Esophagus squamous epithelium (tissue), 5 donors: ENCODE data around the gene ELAVL2. TPM values are rescaled to one million over a fixed set of nuclear protein-coding genes. Genes with fewer than 3 reads are reported as not detected.

ENCODE experiments used
- DNase-seq: peaks from one replicate; lab custom pipeline; 2025; lab: John Stamatoyannopoulos, UW
- H3K27ac ChIP-seq, 4 donors: fragments of 200-600 bp; sonication (generic); one replicate each; pipeline ENCODE4 v1.5.1; 2016 to 2019; ENCODE audit warnings: mild to moderate bottlenecking in 1 of 4
- H3K27me3 ChIP-seq, 4 donors: fragments of 200-600 bp; sonication (generic); 1 replicate in 3 of 4; 2 replicates in 1 of 4; pipeline versions ENCODE4 v1.5.1 to v1.6.0; 2017 to 2021; ENCODE audit warnings: antibody characterized with exemption in 1 of 4
- H3K36me3 ChIP-seq, 3 donors: fragments of 200-600 bp; sonication (generic); one replicate each; pipeline ENCODE4 v1.5.1; 2016 to 2019
- H3K4me1 ChIP-seq, 3 donors: fragments of 200-600 bp; sonication (generic); one replicate each; pipeline ENCODE4 v1.5.1; 2017 to 2019
- H3K4me3 ChIP-seq, 4 donors: fragments of 200-600 bp; sonication (generic); 1 replicate in 3 of 4; 2 replicates in 1 of 4; pipeline ENCODE4 v1.5.1; 2016 to 2019; ENCODE audit warnings: mild to moderate bottlenecking in 2 of 4, moderate library complexity in 1 of 4
- H3K9me3 ChIP-seq, 3 donors: fragments of 200-600 bp; sonication (generic); one replicate each; pipeline ENCODE4 v1.5.1; 2016 to 2019
- POLR2A ChIP-seq, 4 donors: fragments of 450-650 bp; IDR thresholded peaks; one replicate each; pipeline ENCODE4 v1.6.1; 2017; ENCODE audit warnings: antibody characterized with exemption in 4 of 4, mild to moderate bottlenecking in 4 of 4, moderate library complexity in 3 of 4
- WGBS, 2 donors: methylation state at CpG; one replicate each; pipeline ENCODE4 v1.1.5; 2018; 5-methylcytosine and 5-hydroxymethylcytosine counted together
- intact Hi-C: fragments of 100-400 bp; cut with DNase I; formaldehyde crosslinking; loops from one replicate; pipeline ENCODE4 v1.15.0; 2022
- total RNA-seq, 4 donors: library from RNA; depleted of rRNA; stranded (reverse); fragments of >200 nt; gene quantifications; one replicate each; pipeline ENCODE4 v1.1.0, GENCODE V29; 2016
- TF ChIP-seq, protein P1 (sequence below), 6 experiments: fragments of 450-650 bp in 4 of 6; fragments of 200-600 bp in 2 of 6; sonication (generic) in 2 of 6; IDR thresholded peaks; one replicate each; pipeline ENCODE4 v1.5.1; 2016 to 2019; ENCODE audit warnings: antibody characterized with exemption in 6 of 6, mild to moderate bottlenecking in 4 of 6, moderate library complexity in 4 of 6
- donor health status: DM: yes; HTN: yes; CAD: no.

The ELAVL2 gene
- total RNA-seq, 4 donors from 2014 or later: 0.29 to 0.97 (median 0.95) TPM; not detected in 1

DNA sequence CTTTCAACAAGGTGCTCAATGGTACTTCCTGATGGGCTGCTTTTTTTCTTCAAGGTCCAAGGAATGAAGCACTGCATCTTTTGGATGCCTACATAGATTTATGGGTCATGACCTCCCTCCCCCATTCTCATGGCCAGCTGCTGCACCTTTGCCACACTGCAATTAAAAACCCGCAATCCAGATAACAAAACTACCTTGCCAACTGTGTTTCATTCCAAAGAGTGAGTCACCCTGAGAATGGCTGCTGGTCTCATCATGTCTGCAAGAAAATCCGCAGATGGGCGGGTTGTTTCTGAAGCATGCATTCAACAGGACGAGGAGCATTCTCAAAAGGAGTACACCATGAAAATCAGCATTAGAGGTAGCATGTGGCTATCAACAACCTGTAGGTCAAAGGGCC lies 139.8 kb downstream of the ELAVL2 start:
- H3K27ac ChIP-seq: no peak overlapping the region
- no peak overlapping the region for H3K4me3 ChIP-seq
- H3K4me1 ChIP-seq: peaks cover 0 to 24% (median 5%) of the 10 kb centered on the region in 3 donors
- WGBS, 2 donors: 17 to 50% methylated on average over 4 of the region's 4 CpGs
- no peak for DNase-seq
- no peaks in the 10 kb centered on the region for H3K27me3 ChIP-seq
- intact Hi-C loops: no loop called here
- TF ChIP-seq, protein P1, sequence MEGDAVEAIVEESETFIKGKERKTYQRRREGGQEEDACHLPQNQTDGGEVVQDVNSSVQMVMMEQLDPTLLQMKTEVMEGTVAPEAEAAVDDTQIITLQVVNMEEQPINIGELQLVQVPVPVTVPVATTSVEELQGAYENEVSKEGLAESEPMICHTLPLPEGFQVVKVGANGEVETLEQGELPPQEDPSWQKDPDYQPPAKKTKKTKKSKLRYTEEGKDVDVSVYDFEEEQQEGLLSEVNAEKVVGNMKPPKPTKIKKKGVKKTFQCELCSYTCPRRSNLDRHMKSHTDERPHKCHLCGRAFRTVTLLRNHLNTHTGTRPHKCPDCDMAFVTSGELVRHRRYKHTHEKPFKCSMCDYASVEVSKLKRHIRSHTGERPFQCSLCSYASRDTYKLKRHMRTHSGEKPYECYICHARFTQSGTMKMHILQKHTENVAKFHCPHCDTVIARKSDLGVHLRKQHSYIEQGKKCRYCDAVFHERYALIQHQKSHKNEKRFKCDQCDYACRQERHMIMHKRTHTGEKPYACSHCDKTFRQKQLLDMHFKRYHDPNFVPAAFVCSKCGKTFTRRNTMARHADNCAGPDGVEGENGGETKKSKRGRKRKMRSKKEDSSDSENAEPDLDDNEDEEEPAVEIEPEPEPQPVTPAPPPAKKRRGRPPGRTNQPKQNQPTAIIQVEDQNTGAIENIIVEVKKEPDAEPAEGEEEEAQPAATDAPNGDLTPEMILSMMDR (IDR thresholded peaks at IDR 0.05): no peak
- TF ChIP-seq POLR2A (IDR thresholded peaks at IDR 0.05): no peak
- H3K36me3 ChIP-seq: no peaks in the 10 kb centered on the region
- no peaks in the 10 kb centered on the region for H3K9me3 ChIP-seq

DNA sequence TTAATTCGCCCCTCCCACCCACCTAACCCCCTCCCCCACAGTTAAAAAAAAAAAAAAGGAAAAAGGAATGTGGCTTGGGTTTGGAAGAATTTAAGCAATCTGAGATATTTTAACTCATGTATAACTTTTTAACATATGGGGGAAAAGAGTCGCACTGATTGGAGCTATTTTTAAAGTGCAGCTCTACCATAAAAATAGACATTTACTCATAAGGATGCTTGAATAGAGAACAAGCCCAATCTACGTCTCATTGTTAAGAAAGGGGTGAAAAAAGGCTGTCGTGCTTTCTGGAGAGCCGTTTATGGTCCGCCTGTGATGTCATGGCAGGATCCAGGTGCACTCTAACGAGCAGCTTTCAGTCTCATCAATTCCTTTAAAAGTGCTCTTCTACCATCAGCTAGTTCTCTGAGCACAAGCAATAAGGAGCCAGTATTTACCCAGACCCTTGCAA lies 142.4 kb downstream of the ELAVL2 start:
- TF ChIP-seq, protein P1 (IDR thresholded peaks at IDR 0.05): no peak
- TF ChIP-seq POLR2A (IDR thresholded peaks at IDR 0.05): no peak
- no peaks in the 10 kb centered on the region for H3K36me3 ChIP-seq
- peaks cover 0 to 24% (median 5%) of the 10 kb centered on the region in 3 donors for H3K4me1 ChIP-seq
- no peak for DNase-seq
- H3K27ac ChIP-seq: no peak overlapping the region
- H3K9me3 ChIP-seq: no peaks in the 10 kb centered on the region
- WGBS, 2 donors: 56 to 75% methylated on average over 7 of the region's 7 CpGs
- H3K4me3 ChIP-seq: no peak overlapping the region
- H3K27me3 ChIP-seq: no peaks in the 10 kb centered on the region
- intact Hi-C loops: no loop called here

DNA sequence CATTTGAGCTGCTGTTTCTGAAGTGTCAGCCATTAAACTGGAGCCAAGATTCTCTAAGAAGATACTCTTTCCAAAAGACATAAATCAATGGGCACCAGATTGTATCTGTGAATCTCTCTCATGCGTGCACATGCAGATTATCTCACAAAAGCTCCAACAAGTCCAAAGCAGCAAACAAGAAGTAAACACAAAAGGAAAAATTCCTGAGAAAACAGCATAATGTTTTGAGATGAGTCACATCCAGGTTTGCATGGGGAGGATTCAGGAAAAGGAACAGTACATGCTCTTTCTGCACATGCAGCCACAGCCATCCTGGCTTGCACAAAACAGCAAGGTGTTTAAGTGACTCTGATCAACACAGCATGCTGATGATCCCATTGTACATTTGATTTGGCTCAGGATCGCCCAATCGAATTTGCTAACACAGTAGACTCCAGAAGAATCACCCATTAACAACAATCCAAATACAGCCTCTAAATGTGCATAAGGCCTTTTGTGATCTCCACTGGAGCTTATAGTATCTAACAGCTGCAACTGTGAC lies 143.1 kb downstream of the ELAVL2 start:
- H3K27me3 ChIP-seq: no peaks in the 10 kb centered on the region
- intact Hi-C loops: no loop called here
- H3K36me3 ChIP-seq: no peaks in the 10 kb centered on the region
- no peak for DNase-seq
- 8 to 35% methylated on average over 3 of the region's 3 CpGs for WGBS, 2 donors
- H3K4me3 ChIP-seq: no peak overlapping the region
- H3K4me1 ChIP-seq: peaks cover 0 to 24% (median 5%) of the 10 kb centered on the region in 3 donors
- peak overlapping the region in 1 of 4 donors; percentile 27 for H3K27ac ChIP-seq
- H3K9me3 ChIP-seq: no peaks in the 10 kb centered on the region
- no peak for TF ChIP-seq POLR2A (IDR thresholded peaks at IDR 0.05)
- TF ChIP-seq, protein P1 (IDR thresholded peaks at IDR 0.05): no peak

DNA sequence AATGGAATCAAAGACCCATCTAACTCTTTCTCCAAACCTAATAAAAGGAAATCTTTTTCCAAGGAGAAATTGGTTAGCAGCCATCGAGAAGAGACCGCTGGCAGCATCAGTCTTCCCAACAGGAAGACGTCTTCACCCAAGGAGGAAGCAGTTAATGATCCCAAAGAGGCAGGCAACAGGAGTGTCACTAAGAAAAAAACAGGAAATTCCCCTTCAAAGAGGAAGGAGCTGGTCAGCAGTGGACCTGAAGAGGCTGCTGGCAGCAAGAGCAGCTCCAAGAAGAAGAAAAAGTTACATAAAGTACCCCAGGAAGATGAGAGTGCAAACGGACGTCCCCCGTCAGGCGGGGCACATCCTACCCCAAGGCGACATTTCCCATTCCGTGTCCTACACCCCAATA lies 143.7 kb downstream of the ELAVL2 start:
- TF ChIP-seq POLR2A (IDR thresholded peaks at IDR 0.05): no peak
- TF ChIP-seq, protein P1 (IDR thresholded peaks at IDR 0.05): no peak
- intact Hi-C loops: no loop called here
- Histone ChIP-seq H3K9me3 (no peaks in the 10 kb centered on the region), H3K4me3 (no peak overlapping the region), H3K27me3 (no peaks in the 10 kb centered on the region), H3K36me3 (no peaks in the 10 kb centered on the region), H3K27ac (peak overlapping the region in 1 of 4 donors; percentile 27), H3K4me1 (peaks cover 0 to 24% (median 5%) of the 10 kb centered on the region in 3 donors)
- WGBS, 2 donors: 17 to 28% methylated on average over 9 of the region's 9 CpGs
- no peak for DNase-seq

DNA sequence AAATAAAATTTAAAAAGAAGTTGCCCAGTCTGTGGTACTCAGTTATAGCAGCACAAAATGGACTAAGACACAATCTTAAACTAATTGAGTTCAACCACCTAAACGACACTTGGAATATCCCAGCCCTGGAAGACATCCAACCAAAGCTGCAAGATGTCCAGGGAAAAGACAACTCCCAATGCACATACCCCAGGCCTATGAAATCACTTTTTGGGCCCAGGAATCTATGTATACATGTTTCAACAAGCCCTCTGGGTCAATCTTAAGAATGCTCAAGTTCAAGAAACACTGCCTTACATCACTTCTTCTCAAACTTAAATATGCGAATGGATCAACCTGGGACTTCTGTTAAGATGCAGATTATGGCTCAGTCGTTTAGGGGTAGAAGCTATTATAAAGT lies 148.6 kb downstream of the ELAVL2 start:
- Histone ChIP-seq H3K4me3 (no peak overlapping the region), H3K27me3 (no peaks in the 10 kb centered on the region), H3K36me3 (no peaks in the 10 kb centered on the region), H3K27ac (no peak overlapping the region), H3K9me3 (no peaks in the 10 kb centered on the region), H3K4me1 (peaks cover 0 to 23% (median 0%) of the 10 kb centered on the region in 3 donors)
- no peak for DNase-seq
- intact Hi-C loops: no loop called here
- WGBS, 2 donors: 70 to 74% methylated on average over 3 of the region's 3 CpGs
- TF ChIP-seq, protein P1 (IDR thresholded peaks at IDR 0.05): no peak
- no peak for TF ChIP-seq POLR2A (IDR thresholded peaks at IDR 0.05)
